HepG2 (cell line): ENCODE data around the gene QRICH2.

ENCODE experiments used
- HES4 ChIP-seq: sonication (generic); formaldehyde crosslinking; IDR thresholded peaks from 2 replicates; pipeline ENCODE4 v1.9.0; 2021; ENCODE audit warnings: mild to moderate bottlenecking, missing genetic modification reagents, borderline replicate concordance
- NFIC ChIP-seq: IDR thresholded peaks from 2 replicates; pipeline ENCODE4 v1.6.1; 2012; ENCODE audit warnings: mild to moderate bottlenecking, low read length, inconsistent platforms
- ZNF282 ChIP-seq: fragments of 450-650 bp; IDR thresholded peaks from 2 replicates; pipeline ENCODE4 v1.6.1; 2018; ENCODE audit not compliant: partially characterized antibody
- TF ChIP-seq, protein P1 (sequence below): sonication (generic); formaldehyde crosslinking; IDR thresholded peaks from 2 replicates; pipeline ENCODE4 v1.5.0; 2020; ENCODE audit warnings: mild to moderate bottlenecking, missing genetic modification reagents, moderate library complexity
- TF ChIP-seq, protein P2 (sequence below): sonication (generic); formaldehyde crosslinking; IDR thresholded peaks from 2 replicates; pipeline ENCODE4 v1.4.0; 2020; ENCODE audit warnings: mild to moderate bottlenecking, missing genetic modification reagents
- TF ChIP-seq, protein P3 (sequence below): IDR thresholded peaks from 2 replicates; pipeline ENCODE4 v1.6.1; 2012; ENCODE audit warnings: inconsistent platforms

DNA sequence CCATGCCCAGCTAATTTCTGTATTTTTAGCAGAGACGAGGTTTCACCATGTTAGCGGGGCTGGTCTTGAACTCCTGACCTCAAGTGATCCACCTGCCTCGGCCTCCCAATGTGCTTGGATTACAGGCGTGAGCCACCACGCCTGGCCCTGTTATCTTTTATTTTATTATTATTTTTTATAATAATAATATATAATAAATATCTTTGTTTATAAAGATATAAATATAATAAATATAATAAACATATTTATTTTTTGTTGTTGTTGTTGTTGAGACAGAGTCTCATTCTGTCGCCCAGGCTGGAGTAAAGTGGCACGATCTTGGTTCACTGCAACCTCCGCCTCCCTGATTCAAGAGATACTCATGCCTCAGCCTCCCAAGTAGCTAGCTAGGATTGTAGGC, 60.8 kb downstream of the QRICH2 start:
- TF ChIP-seq, protein P1, sequence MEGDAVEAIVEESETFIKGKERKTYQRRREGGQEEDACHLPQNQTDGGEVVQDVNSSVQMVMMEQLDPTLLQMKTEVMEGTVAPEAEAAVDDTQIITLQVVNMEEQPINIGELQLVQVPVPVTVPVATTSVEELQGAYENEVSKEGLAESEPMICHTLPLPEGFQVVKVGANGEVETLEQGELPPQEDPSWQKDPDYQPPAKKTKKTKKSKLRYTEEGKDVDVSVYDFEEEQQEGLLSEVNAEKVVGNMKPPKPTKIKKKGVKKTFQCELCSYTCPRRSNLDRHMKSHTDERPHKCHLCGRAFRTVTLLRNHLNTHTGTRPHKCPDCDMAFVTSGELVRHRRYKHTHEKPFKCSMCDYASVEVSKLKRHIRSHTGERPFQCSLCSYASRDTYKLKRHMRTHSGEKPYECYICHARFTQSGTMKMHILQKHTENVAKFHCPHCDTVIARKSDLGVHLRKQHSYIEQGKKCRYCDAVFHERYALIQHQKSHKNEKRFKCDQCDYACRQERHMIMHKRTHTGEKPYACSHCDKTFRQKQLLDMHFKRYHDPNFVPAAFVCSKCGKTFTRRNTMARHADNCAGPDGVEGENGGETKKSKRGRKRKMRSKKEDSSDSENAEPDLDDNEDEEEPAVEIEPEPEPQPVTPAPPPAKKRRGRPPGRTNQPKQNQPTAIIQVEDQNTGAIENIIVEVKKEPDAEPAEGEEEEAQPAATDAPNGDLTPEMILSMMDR (CRISPR knock-in tag) = no peak
- TF ChIP-seq, protein P2, sequence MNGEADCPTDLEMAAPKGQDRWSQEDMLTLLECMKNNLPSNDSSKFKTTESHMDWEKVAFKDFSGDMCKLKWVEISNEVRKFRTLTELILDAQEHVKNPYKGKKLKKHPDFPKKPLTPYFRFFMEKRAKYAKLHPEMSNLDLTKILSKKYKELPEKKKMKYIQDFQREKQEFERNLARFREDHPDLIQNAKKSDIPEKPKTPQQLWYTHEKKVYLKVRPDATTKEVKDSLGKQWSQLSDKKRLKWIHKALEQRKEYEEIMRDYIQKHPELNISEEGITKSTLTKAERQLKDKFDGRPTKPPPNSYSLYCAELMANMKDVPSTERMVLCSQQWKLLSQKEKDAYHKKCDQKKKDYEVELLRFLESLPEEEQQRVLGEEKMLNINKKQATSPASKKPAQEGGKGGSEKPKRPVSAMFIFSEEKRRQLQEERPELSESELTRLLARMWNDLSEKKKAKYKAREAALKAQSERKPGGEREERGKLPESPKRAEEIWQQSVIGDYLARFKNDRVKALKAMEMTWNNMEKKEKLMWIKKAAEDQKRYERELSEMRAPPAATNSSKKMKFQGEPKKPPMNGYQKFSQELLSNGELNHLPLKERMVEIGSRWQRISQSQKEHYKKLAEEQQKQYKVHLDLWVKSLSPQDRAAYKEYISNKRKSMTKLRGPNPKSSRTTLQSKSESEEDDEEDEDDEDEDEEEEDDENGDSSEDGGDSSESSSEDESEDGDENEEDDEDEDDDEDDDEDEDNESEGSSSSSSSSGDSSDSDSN (CRISPR knock-in tag) = no peak
- TF ChIP-seq HES4 (CRISPR knock-in tag) (no peak), ZNF282 (no peak), NFIC (no peak)
- TF ChIP-seq, protein P3, sequence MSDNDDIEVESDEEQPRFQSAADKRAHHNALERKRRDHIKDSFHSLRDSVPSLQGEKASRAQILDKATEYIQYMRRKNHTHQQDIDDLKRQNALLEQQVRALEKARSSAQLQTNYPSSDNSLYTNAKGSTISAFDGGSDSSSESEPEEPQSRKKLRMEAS = no peak
